ENCODE measurements around the gene FRYL. TPM values are rescaled to one million over a fixed set of nuclear protein-coding genes. Genes with fewer than 3 reads are reported as not detected.

The FRYL gene
- total RNA-seq, 4 donors from 2014 or later: 43.2 to 92.5 (median 62.1) TPM

DNA sequence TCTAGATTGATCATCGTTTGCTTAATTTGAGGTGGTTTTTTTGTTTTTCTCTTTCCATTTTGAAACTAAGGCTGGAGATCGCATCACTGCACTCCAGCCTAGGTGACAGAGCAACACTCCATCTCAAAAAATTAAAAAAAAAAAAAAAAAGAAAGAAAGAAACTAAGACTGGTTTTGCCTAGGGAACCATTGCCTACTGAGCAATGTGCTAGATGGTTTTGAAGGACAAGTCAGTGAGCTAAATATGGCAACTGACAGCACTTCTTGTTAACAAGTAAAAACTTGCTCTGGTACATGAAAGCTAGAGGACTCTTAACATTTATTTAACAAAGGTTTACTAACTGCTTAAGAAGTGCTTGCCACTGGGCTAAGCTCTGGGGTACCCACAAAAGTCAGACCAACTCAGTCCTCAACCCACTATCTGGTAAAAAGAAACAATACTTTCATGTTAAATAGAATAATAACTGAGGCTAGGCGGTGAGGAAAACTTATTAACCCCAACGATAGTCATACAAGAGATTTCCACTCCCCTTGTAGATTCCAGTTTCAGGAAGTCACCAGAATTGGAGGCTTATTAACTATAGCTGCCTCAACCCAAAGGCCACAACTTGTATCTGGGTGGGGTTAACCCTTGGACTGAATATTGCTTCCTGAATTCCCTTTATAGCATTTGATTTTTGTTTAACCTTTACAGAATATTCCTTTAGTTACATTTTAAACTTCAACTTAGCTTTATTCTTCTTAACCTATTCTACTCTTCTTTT lies 111.6 kb downstream of the FRYL start:
- no peaks in the 10 kb centered on the region for H3K27me3 ChIP-seq
- WGBS, 2 donors (ENCODE audit: low coverage in 1 of 2): 80 to 90% methylated on average over 3 of the region's 4 CpGs
- no peak for ATAC-seq

DNA sequence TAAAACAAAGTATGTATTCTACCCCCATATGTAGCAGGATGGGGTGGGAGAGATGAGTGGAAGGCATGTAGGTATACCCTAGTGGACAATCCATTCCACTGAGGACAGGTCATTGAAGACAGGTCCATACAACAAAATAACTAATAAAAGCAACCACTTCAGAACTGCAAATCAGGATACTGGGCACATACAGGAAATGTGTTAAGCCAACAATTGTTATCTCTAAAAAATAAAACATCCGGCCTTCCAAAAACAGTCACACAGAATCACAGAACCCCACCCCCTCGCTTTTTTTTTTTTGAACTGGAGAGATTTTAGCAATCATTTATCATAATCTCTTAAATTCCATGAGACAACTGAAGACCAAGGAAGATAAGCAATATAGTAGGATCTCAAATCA lies 112.9 kb downstream of the FRYL start:
- WGBS, 2 donors (ENCODE audit: low coverage in 1 of 2): 71 to 83% methylated on average over 2 of the region's 2 CpGs

More for the DNA sequence above, 111.6 kb downstream of the FRYL start:
- Histone ChIP-seq H3K9me3 (no peaks in the 10 kb centered on the region), H3K4me3 (no peak overlapping the region), H3K36me3 (no peaks in the 10 kb centered on the region), H3K27ac (no peak overlapping the region), H3K4me1 (peaks cover 0 to 22% (median 0%) of the 10 kb centered on the region in 3 donors)
- no peak for TF ChIP-seq POLR2AphosphoS5 (IDR thresholded peaks at IDR 0.05)
- TF ChIP-seq POLR2A (IDR thresholded peaks at IDR 0.05): no peak
- TF ChIP-seq EP300 (IDR thresholded peaks at IDR 0.05): no peak
- TF ChIP-seq, protein P1, sequence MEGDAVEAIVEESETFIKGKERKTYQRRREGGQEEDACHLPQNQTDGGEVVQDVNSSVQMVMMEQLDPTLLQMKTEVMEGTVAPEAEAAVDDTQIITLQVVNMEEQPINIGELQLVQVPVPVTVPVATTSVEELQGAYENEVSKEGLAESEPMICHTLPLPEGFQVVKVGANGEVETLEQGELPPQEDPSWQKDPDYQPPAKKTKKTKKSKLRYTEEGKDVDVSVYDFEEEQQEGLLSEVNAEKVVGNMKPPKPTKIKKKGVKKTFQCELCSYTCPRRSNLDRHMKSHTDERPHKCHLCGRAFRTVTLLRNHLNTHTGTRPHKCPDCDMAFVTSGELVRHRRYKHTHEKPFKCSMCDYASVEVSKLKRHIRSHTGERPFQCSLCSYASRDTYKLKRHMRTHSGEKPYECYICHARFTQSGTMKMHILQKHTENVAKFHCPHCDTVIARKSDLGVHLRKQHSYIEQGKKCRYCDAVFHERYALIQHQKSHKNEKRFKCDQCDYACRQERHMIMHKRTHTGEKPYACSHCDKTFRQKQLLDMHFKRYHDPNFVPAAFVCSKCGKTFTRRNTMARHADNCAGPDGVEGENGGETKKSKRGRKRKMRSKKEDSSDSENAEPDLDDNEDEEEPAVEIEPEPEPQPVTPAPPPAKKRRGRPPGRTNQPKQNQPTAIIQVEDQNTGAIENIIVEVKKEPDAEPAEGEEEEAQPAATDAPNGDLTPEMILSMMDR (IDR thresholded peaks at IDR 0.05): no peak

DNA sequence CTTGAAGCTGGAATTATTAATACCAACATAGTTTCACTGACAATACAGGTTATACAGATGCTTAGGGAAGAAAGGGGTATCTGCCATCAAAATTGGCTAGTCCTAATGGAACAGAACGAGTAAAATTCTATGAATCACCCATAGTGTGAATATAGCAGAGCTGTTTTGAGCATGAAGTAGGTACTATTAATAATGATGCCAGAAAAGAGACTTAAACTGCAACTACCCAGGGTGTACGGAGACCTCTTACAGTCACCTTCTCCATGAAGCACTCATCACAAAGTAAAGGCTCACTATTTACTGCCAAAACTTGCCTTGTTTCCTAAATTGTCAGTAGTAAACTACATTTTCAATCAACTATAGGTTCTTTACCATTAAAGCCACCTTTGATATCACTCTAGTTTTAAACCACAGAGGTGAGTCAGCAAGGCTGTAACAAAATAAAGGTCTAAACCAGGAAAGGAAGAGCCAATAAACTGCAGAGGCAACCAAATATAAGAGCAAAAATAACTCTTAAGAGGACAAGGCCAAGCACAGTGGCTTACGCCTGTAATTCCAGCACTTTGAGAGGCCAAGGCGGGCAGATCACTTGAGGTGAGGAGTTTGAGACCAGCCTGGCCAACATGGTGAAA lies 114.4 kb downstream of the FRYL start:
- Histone ChIP-seq H3K27ac (no peak overlapping the region), H3K9me3 (no peaks in the 10 kb centered on the region), H3K27me3 (no peaks in the 10 kb centered on the region), H3K4me1 (peaks cover 0 to 22% (median 0%) of the 10 kb centered on the region in 3 donors), H3K36me3 (no peaks in the 10 kb centered on the region), H3K4me3 (no peak overlapping the region)
- ATAC-seq: no peak
- WGBS, 2 donors (ENCODE audit: low coverage in 1 of 2): 75 to 87% methylated on average over 4 of the region's 4 CpGs
- TF ChIP-seq, protein P1 (IDR thresholded peaks at IDR 0.05): no peak
- TF ChIP-seq POLR2AphosphoS5 (IDR thresholded peaks at IDR 0.05): no peak
- no peak for TF ChIP-seq EP300 (IDR thresholded peaks at IDR 0.05)

More for the DNA sequence above, 112.9 kb downstream of the FRYL start:
- no peak overlapping the region for H3K4me3 ChIP-seq
- peaks cover 0 to 22% (median 0%) of the 10 kb centered on the region in 3 donors for H3K4me1 ChIP-seq
- no peaks in the 10 kb centered on the region for H3K27me3 ChIP-seq
- no peaks in the 10 kb centered on the region for H3K9me3 ChIP-seq
- ATAC-seq: no peak
- H3K36me3 ChIP-seq: no peaks in the 10 kb centered on the region
- TF ChIP-seq EP300 (IDR thresholded peaks at IDR 0.05) (no peak), POLR2AphosphoS5 (IDR thresholded peaks at IDR 0.05) (no peak), POLR2A (IDR thresholded peaks at IDR 0.05) (no peak)
- TF ChIP-seq, protein P1 (IDR thresholded peaks at IDR 0.05): no peak
- no peak overlapping the region for H3K27ac ChIP-seq

DNA sequence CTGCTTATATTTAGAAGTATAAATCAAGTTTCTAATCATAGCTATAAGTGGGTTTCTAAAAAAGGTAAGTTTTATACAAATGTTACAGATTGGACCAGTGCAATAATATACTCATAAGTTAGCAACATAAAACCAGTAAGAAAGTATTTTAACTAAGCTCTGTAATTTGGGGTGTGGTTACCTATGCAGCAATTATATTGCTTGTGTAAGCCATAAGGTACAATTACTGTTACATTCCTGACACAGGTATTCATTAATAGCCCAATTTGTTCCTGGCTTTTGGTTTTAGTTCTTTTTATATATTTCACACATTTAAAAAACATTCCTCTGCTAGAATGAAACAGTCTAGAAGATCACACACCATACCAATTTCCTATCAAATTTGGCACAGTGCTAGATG lies 115.1 kb downstream of the FRYL start:
- ATAC-seq: no peak
- peaks cover 0 to 22% (median 0%) of the 10 kb centered on the region in 3 donors for H3K4me1 ChIP-seq
- H3K27ac ChIP-seq: no peak overlapping the region
- TF ChIP-seq EP300 (IDR thresholded peaks at IDR 0.05): no peak
- TF ChIP-seq, protein P1 (IDR thresholded peaks at IDR 0.05): no peak
- no peak for TF ChIP-seq POLR2A (IDR thresholded peaks at IDR 0.05)
- no peak for TF ChIP-seq POLR2AphosphoS5 (IDR thresholded peaks at IDR 0.05)
- H3K9me3 ChIP-seq: no peaks in the 10 kb centered on the region
- H3K36me3 ChIP-seq: no peaks in the 10 kb centered on the region
- no peaks in the 10 kb centered on the region for H3K27me3 ChIP-seq
- no peak overlapping the region for H3K4me3 ChIP-seq

DNA sequence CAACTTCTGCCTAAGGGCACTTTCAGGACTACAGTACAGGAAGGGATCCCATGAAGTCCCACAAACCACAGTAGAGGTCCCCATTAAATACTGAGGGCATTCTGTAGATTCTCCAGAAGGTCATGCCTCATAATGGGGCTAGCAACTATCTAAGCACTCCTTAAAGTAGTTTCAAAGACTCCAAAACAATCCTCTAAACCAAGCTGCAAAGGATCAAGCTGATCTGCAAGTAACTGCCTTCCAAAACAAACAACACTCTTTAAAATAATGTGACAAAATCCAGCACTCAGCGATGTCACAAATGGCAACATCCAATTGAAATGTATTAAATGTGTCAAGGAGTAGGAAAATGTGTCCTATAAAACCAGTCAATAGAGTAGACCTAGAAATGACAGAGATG lies 118.7 kb downstream of the FRYL start:
- no peak for TF ChIP-seq POLR2AphosphoS5 (IDR thresholded peaks at IDR 0.05)
- no peak for TF ChIP-seq EP300 (IDR thresholded peaks at IDR 0.05)
- no peak for TF ChIP-seq POLR2A (IDR thresholded peaks at IDR 0.05)
- Histone ChIP-seq H3K27me3 (no peaks in the 10 kb centered on the region), H3K9me3 (no peaks in the 10 kb centered on the region), H3K4me3 (no peak overlapping the region), H3K27ac (no peak overlapping the region), H3K4me1 (peaks cover 0 to 14% (median 0%) of the 10 kb centered on the region in 3 donors), H3K36me3 (no peaks in the 10 kb centered on the region)
- WGBS, 2 donors (ENCODE audit: low coverage in 1 of 2): 82 to 100% methylated on average over 1 of the region's 1 CpG
- ATAC-seq: no peak
